HG03159 (cell line): Measurements from ENCODE around the gene COL4A2.
"Not testable (repeated sequence)": the region's sequence is repeated elsewhere in the genome, so short reads cannot be mapped to it uniquely, and the experiment has no call there.

Experiments used
- ATAC-seq: cut with Tn5 transposase; IDR thresholded peaks from one replicate; pipeline ENCODE4 v1.9.1; 2021; ENCODE audit warnings: mild to moderate bottlenecking, moderate library complexity; ENCODE audit not compliant: unreplicated experiment

The COL4A2 gene

GRCh38 chr13:110524541-110525257 lies 217.6 kb downstream of the COL4A2 start:
- no peak for ATAC-seq

- ATAC-seq = peak; percentile 92
Measured at GRCh38 chr13:110525328-110526319, 218.5 kb downstream of the COL4A2 start.

GRCh38 chr13:110528371-110528770 lies 221.3 kb downstream of the COL4A2 start:
- no peak for ATAC-seq

GRCh38 chr13:110528911-110529310 lies 221.8 kb downstream of the COL4A2 start:
- no peak for ATAC-seq

- ATAC-seq = no peak
Measured at GRCh38 chr13:110529522-110530311, 222.6 kb downstream of the COL4A2 start.

GRCh38 chr13:110531100-110531499 lies 224.0 kb downstream of the COL4A2 start:
- no peak for ATAC-seq

GRCh38 chr13:110531671-110532083 lies 224.6 kb downstream of the COL4A2 start:
- ATAC-seq = no peak

GRCh38 chr13:110532258-110532657 lies 225.2 kb downstream of the COL4A2 start:
- ATAC-seq = not testable (repeated sequence)

- ATAC-seq = no peak
Measured at GRCh38 chr13:110533771-110534670, 226.9 kb downstream of the COL4A2 start.

GRCh38 chr13:110535526-110535925 lies 228.4 kb downstream of the COL4A2 start:
- ATAC-seq = no peak

GRCh38 chr13:110536006-110536693 lies 229.1 kb downstream of the COL4A2 start:
- ATAC-seq = no peak

- no peak for ATAC-seq
Measured at GRCh38 chr13:110538632-110539031, 231.5 kb downstream of the COL4A2 start.

GRCh38 chr13:110539894-110540293 lies 232.8 kb downstream of the COL4A2 start:
- no peak for ATAC-seq

GRCh38 chr13:110540871-110541525 lies 233.9 kb downstream of the COL4A2 start:
- ATAC-seq = no peak

GRCh38 chr13:110541526-110541920 lies 234.4 kb downstream of the COL4A2 start:
- ATAC-seq = no peak

- ATAC-seq = no peak
Measured at GRCh38 chr13:110542169-110542796, 235.2 kb downstream of the COL4A2 start.

GRCh38 chr13:110546378-110546777 lies 239.3 kb downstream of the COL4A2 start:
- no peak for ATAC-seq

- no peak for ATAC-seq
Measured at GRCh38 chr13:110546926-110547325, 239.8 kb downstream of the COL4A2 start.
